Vagina (tissue), 2 donors: ENCODE results near the gene ZBTB16.

ENCODE experiments used
- CTCF ChIP-seq, 3 experiments: fragments of 450-650 bp in 2 of 3; fragments of 200-600 bp in 1 of 3; sonication (generic) in 1 of 3; IDR thresholded peaks; one replicate each; pipeline ENCODE4 v1.5.1; 2017 to 2019; ENCODE audit warnings: antibody characterized with exemption in 3 of 3, mild to moderate bottlenecking in 2 of 3, moderate library complexity in 2 of 3
- POLR2A ChIP-seq, 2 donors: fragments of 450-650 bp; IDR thresholded peaks; one replicate each; pipeline ENCODE4 v1.6.1; 2017; ENCODE audit warnings: antibody characterized with exemption in 2 of 2, mild to moderate bottlenecking in 2 of 2, moderate library complexity in 2 of 2

- TF ChIP-seq CTCF (IDR thresholded peaks at IDR 0.05) (no peak), POLR2A (IDR thresholded peaks at IDR 0.05) (no peak)
These were observed 22.9 kb downstream of the ZBTB16 start for GRCh38 chr11:114082415-114082748.
